K562 (cell line): ENCODE measurements around the gene FOXO4. TPM values are rescaled to one million over a fixed set of nuclear protein-coding genes. Genes with fewer than 3 reads are reported as not detected.

Experiments
- CBFA2T3 ChIP-seq: fragments of 450-650 bp; IDR thresholded peaks from 2 replicates; pipeline ENCODE4 v1.6.1; 2017
- CSDE1 ChIP-seq, 2 experiments: fragments of 450-650 bp; IDR thresholded peaks; 2 replicates each; pipeline ENCODE4 v1.6.1; 2016; ENCODE audit warnings: mild to moderate bottlenecking in 1 of 2
- EHMT2 ChIP-seq: fragments of 450-650 bp; IDR thresholded peaks from 2 replicates; pipeline ENCODE4 v1.6.1; 2018; ENCODE audit warnings: antibody characterized with exemption
- HMG20B ChIP-seq: fragments of 250-450 bp; sonication (Bioruptor Pico); IDR thresholded peaks from 2 replicates; pipeline ENCODE4 v1.5.0; 2021; ENCODE audit warnings: mild to moderate bottlenecking
- POLR2AphosphoS5 ChIP-seq: IDR thresholded peaks from 2 replicates; pipeline ENCODE4 v1.6.1; 2011; ENCODE audit warnings: mild to moderate bottlenecking, low read depth, low read length, moderate library complexity; ENCODE audit not compliant: control insufficient read depth, insufficient read depth
- PYGO2 ChIP-seq: fragments of 450-650 bp; IDR thresholded peaks from 2 replicates; pipeline ENCODE4 v1.6.1; 2016; ENCODE audit warnings: mild to moderate bottlenecking, missing genetic modification characterization, moderate library complexity, missing compliant biosample characterization
- RAD21 ChIP-seq, 2 experiments: fragments of 250-450 bp in 1 of 2; fragments of 450-650 bp in 1 of 2; sonication (Bioruptor Pico) in 1 of 2; formaldehyde crosslinking in 1 of 2; IDR thresholded peaks in 1 of 2; conservative IDR thresholded peaks in 1 of 2; 2 replicates each; pipeline versions ENCODE4 v1.4.0 to v1.8.0; 2020 to 2022; ENCODE audit warnings: mild to moderate bottlenecking in 2 of 2, moderate library complexity in 1 of 2
- RCOR1 ChIP-seq, 2 experiments: IDR thresholded peaks; 2 replicates each; pipeline ENCODE4 v1.6.1; 2012; ENCODE audit warnings: low read depth in 2 of 2, low read length in 2 of 2, borderline replicate concordance in 1 of 2, improper control_type of control experiment in 1 of 2
- ZNF146 ChIP-seq: IDR thresholded peaks from one replicate; pipeline ENCODE4 v1.6.1; 2018; ENCODE audit warnings: missing compliant biosample characterization; ENCODE audit not compliant: unreplicated experiment
- ZNF830 ChIP-seq: fragments of 250-450 bp; sonication (Bioruptor Pico); IDR thresholded peaks from 2 replicates; pipeline ENCODE4 v1.5.0; 2021; ENCODE audit warnings: mild to moderate bottlenecking
- polyA plus RNA-seq, 8 experiments: library from polyadenylated mRNA; depleted of rRNA in 4 of 8; stranded (reverse) in 5 of 8; unstranded in 3 of 8; fragments of >200 nt; fragmentation: Nextera tagmentation in 2 of 8; fragmentation: Illumina TruSeq in 1 of 8; extraction: Ambion mirVana in 2 of 8; extraction: Trizol in 1 of 8; gene quantifications; 2 replicates each; pipeline versions ENCODE4 v1.2.1 to v1.2.3, GENCODE V29; 2011 to 2014; ENCODE audit warnings: inconsistent platforms in 1 of 8, missing spikeins in 1 of 8
- total RNA-seq, 7 experiments: library from RNA; depleted of rRNA in 6 of 7; stranded (reverse); fragments of >200 nt in 6 of 7; fragmentation: Illumina TruSeq in 2 of 7; extraction: Trizol in 2 of 7; gene quantifications; 2 replicates each; pipeline versions ENCODE4 v1.2.1 to v1.2.3, GENCODE V29; 2011 to 2021; ENCODE audit warnings: low replicate concordance in 1 of 7
- TF ChIP-seq, protein P1 (sequence below): sonication (generic); formaldehyde crosslinking; IDR thresholded peaks from 2 replicates; pipeline ENCODE4 v1.8.0; 2023; ENCODE audit warnings: missing genetic modification reagents, mild to moderate bottlenecking, borderline replicate concordance
- TF ChIP-seq, protein P2 (sequence below): fragments of 450-650 bp; formaldehyde crosslinking; IDR thresholded peaks from 2 replicates; pipeline ENCODE4 v1.4.0; 2022; ENCODE audit warnings: missing genetic modification characterization
- TF ChIP-seq, protein P3 (sequence below), 2 experiments: fragments of 450-650 bp; IDR thresholded peaks; 2 replicates each; pipeline ENCODE4 v1.6.1; 2016
- TF ChIP-seq, protein P4 (sequence below): sonication (generic); formaldehyde crosslinking; IDR thresholded peaks from 2 replicates; pipeline ENCODE4 v1.8.0; 2022; ENCODE audit warnings: mild to moderate bottlenecking, missing genetic modification reagents

The FOXO4 gene
- total and polyA plus RNA-seq, 9 of the 15 experiments (the other 6 are each of a cell fraction or from before 2014, with no cell fraction given) = 0.13 to 26.6 (median 8.5) TPM

DNA sequence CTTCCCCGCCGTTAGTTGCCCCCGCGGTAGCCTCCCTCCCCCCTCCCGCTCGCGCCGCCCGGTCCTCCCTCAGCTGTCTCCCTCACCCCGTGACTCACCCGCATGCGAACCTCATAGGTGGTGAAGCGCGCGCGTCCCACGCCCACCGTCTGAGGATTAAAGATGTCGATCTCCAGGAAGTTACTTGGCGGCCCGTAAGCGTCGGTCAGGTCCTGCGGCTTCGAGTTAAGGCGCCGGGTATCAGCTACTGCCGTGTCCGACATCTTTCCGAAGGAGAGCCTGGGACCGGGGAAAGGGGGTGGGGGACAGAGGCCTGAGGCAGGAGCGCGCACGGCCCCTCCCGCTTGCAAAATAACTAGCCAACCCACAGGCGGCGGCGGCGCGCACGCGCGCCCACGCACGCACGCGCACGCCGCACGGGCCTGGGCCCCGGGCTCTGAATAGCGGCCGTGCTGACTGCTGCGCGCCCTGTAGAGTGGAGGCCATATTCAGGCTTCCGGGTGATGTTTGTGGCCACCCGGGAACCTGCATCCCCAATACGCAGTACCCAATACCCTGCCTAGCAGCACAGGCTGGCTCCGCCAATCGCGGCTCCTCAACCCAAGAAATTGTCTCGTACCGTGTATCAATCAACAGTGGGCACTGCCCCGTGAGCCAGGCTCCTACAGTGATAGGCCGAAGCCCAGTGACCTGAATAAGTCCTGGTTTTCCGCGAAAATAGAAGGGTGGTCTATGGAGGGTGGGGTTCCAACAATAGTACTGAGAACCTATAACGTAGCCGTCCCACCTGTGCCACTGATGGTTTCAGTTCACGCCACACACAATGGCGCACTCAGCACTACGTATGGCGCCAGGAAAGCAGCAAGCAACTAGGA lies 27.4 kb upstream of the FOXO4 start, which contains the start of gene SNX12 (continued):
- TF ChIP-seq, protein P1, sequence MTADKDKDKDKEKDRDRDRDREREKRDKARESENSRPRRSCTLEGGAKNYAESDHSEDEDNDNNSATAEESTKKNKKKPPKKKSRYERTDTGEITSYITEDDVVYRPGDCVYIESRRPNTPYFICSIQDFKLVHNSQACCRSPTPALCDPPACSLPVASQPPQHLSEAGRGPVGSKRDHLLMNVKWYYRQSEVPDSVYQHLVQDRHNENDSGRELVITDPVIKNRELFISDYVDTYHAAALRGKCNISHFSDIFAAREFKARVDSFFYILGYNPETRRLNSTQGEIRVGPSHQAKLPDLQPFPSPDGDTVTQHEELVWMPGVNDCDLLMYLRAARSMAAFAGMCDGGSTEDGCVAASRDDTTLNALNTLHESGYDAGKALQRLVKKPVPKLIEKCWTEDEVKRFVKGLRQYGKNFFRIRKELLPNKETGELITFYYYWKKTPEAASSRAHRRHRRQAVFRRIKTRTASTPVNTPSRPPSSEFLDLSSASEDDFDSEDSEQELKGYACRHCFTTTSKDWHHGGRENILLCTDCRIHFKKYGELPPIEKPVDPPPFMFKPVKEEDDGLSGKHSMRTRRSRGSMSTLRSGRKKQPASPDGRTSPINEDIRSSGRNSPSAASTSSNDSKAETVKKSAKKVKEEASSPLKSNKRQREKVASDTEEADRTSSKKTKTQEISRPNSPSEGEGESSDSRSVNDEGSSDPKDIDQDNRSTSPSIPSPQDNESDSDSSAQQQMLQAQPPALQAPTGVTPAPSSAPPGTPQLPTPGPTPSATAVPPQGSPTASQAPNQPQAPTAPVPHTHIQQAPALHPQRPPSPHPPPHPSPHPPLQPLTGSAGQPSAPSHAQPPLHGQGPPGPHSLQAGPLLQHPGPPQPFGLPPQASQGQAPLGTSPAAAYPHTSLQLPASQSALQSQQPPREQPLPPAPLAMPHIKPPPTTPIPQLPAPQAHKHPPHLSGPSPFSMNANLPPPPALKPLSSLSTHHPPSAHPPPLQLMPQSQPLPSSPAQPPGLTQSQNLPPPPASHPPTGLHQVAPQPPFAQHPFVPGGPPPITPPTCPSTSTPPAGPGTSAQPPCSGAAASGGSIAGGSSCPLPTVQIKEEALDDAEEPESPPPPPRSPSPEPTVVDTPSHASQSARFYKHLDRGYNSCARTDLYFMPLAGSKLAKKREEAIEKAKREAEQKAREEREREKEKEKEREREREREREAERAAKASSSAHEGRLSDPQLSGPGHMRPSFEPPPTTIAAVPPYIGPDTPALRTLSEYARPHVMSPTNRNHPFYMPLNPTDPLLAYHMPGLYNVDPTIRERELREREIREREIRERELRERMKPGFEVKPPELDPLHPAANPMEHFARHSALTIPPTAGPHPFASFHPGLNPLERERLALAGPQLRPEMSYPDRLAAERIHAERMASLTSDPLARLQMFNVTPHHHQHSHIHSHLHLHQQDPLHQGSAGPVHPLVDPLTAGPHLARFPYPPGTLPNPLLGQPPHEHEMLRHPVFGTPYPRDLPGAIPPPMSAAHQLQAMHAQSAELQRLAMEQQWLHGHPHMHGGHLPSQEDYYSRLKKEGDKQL (CRISPR knock-in tag) = no peak
- no peak for TF ChIP-seq ZNF146 (CRISPR knock-in tag)
- no peak; the same call in 1 of the 2 replicates for TF ChIP-seq POLR2AphosphoS5
- peak; percentile 99 for TF ChIP-seq CBFA2T3
- no peak for TF ChIP-seq ZNF830 (CRISPR knock-in tag)
- TF ChIP-seq, protein P2, sequence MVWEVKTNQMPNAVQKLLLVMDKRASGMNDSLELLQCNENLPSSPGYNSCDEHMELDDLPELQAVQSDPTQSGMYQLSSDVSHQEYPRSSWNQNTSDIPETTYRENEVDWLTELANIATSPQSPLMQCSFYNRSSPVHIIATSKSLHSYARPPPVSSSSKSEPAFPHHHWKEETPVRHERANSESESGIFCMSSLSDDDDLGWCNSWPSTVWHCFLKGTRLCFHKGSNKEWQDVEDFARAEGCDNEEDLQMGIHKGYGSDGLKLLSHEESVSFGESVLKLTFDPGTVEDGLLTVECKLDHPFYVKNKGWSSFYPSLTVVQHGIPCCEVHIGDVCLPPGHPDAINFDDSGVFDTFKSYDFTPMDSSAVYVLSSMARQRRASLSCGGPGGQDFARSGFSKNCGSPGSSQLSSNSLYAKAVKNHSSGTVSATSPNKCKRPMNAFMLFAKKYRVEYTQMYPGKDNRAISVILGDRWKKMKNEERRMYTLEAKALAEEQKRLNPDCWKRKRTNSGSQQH (CRISPR knock-in tag) = no peak
- no peak for TF ChIP-seq PYGO2
- TF ChIP-seq, protein P3, sequence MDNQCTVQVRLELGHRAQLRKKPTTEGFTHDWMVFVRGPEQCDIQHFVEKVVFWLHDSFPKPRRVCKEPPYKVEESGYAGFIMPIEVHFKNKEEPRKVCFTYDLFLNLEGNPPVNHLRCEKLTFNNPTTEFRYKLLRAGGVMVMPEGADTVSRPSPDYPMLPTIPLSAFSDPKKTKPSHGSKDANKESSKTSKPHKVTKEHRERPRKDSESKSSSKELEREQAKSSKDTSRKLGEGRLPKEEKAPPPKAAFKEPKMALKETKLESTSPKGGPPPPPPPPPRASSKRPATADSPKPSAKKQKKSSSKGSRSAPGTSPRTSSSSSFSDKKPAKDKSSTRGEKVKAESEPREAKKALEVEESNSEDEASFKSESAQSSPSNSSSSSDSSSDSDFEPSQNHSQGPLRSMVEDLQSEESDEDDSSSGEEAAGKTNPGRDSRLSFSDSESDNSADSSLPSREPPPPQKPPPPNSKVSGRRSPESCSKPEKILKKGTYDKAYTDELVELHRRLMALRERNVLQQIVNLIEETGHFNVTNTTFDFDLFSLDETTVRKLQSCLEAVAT (IDR thresholded peaks at IDR 0.05) = no peak
- TF ChIP-seq CSDE1 (IDR thresholded peaks at IDR 0.05) = no peak
- TF ChIP-seq HMG20B (CRISPR knock-in tag) = no peak
- TF ChIP-seq RCOR1 (IDR thresholded peaks at IDR 0.05; ENCODE audit: borderline replicate concordance in 1 of 2, low read depth in 2 of 2, low read length in 2 of 2) = peak in 1 of 2 experiments; percentile 33; a peak in 1 of 4 replicates
- TF ChIP-seq, protein P4, sequence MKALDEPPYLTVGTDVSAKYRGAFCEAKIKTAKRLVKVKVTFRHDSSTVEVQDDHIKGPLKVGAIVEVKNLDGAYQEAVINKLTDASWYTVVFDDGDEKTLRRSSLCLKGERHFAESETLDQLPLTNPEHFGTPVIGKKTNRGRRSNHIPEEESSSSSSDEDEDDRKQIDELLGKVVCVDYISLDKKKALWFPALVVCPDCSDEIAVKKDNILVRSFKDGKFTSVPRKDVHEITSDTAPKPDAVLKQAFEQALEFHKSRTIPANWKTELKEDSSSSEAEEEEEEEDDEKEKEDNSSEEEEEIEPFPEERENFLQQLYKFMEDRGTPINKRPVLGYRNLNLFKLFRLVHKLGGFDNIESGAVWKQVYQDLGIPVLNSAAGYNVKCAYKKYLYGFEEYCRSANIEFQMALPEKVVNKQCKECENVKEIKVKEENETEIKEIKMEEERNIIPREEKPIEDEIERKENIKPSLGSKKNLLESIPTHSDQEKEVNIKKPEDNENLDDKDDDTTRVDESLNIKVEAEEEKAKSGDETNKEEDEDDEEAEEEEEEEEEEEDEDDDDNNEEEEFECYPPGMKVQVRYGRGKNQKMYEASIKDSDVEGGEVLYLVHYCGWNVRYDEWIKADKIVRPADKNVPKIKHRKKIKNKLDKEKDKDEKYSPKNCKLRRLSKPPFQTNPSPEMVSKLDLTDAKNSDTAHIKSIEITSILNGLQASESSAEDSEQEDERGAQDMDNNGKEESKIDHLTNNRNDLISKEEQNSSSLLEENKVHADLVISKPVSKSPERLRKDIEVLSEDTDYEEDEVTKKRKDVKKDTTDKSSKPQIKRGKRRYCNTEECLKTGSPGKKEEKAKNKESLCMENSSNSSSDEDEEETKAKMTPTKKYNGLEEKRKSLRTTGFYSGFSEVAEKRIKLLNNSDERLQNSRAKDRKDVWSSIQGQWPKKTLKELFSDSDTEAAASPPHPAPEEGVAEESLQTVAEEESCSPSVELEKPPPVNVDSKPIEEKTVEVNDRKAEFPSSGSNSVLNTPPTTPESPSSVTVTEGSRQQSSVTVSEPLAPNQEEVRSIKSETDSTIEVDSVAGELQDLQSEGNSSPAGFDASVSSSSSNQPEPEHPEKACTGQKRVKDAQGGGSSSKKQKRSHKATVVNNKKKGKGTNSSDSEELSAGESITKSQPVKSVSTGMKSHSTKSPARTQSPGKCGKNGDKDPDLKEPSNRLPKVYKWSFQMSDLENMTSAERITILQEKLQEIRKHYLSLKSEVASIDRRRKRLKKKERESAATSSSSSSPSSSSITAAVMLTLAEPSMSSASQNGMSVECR (CRISPR knock-in tag) = no peak
- TF ChIP-seq EHMT2 = no peak
- TF ChIP-seq RAD21 (CRISPR knock-in tag; conservative IDR thresholded peaks at IDR 0.05 in 1 of 2, IDR thresholded peaks at IDR 0.05 in 1 of 2) = no peak
